HUDEP-2 (cell line): Measurements from ENCODE around the gene CSK.

Experiments
- DNase-seq, 76 experiments: peaks; one replicate each; lab custom pipeline; 2025; ENCODE audit not compliant: unreplicated experiment in 76 of 76; lab: John Stamatoyannopoulos, UW

The CSK gene

DNA sequence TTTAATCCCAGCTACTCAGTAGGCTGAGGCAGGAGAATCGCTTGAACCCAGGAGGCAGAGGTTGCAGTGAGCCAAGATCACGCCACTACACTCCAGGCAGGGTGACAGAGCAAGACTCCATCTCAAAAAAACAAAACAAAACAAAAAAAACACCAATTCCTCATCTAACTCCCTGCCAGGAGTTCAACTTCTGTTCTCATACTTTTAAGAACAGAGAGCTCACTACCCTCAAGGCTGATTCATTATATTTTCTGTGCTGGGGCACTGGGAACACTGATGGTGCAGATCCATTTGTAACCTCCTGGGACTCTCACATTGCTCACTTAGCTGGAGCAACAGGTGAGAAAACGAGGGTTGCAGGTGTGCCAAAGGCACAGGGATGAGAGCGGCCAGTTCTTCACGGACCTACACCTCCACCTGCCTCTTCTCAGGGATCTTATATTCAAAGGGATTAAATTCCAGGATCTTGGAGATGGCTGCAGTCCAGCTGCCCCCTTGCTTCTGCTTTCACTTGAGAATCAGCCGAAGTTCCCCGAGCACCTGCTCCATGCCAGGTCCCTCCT lies 12.3 kb upstream of the CSK start:
- DNase-seq, result no peak

GRCh38 chr15:74770211-74770903 lies 11.5 kb upstream of the CSK start:
- DNase-seq, result no peak

DNA sequence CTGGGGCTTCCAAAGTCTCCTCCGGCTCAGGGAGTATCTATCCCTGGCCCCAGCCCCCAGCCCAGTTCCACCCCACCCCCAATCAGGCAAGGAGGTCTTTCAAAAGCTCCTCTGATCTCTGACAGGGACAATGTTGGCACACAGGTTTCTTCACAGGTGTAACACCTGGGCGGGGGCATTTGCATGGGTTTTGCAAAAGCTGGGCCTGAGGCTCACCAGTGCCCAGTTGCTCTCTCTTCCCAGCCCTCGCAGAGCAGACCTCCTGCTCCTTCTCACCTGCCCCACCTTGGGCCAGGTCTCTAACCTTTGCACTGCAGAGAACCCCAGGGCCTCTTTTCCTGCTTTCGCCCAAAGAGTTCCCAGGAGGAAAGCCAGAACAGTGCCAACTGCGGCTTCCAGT lies 8.6 kb upstream of the CSK start:
- DNase-seq, result no peak

DNA sequence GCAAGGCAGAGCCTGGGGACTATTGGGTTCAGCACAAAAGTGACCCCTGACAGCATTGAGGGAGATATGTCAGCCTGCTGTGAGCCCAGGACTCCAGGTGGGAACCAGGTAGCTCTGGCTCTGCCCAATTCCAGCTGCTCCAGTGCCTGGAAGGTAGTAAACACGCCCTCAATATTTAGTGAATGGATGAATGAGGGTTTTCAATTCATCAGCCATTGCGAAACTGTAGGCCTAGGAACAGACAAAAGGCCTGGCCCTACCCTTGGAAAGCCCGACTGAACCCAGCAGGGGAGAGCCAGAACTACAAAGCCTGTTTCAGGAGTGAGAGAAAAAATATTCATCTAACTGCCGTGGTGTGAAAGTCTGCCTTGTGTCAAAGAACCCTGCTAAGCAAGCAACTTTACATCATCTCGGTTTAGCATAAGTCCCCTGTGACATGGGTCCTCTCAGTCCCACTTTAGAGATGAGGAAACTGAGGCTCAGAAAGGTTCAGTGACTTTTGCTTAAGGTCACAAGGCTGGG lies 8.1 kb upstream of the CSK start:
- DNase-seq, result no peak

GRCh38 chr15:74775132-74775562 lies 6.7 kb upstream of the CSK start:
- DNase-seq, result no peak

GRCh38 chr15:74775894-74776293 lies 6.0 kb upstream of the CSK start:
- no peak for DNase-seq

- DNase-seq, result no peak
These were observed 4.8 kb upstream of the CSK start for GRCh38 chr15:74776821-74777768.

GRCh38 chr15:74777769-74778598 lies 3.9 kb upstream of the CSK start:
- DNase-seq, result no peak

GRCh38 chr15:74778599-74778970 lies 3.3 kb upstream of the CSK start:
- DNase-seq, result no peak

- DNase-seq, result no peak
These were observed 2.7 kb upstream of the CSK start for GRCh38 chr15:74779162-74779648.

DNA sequence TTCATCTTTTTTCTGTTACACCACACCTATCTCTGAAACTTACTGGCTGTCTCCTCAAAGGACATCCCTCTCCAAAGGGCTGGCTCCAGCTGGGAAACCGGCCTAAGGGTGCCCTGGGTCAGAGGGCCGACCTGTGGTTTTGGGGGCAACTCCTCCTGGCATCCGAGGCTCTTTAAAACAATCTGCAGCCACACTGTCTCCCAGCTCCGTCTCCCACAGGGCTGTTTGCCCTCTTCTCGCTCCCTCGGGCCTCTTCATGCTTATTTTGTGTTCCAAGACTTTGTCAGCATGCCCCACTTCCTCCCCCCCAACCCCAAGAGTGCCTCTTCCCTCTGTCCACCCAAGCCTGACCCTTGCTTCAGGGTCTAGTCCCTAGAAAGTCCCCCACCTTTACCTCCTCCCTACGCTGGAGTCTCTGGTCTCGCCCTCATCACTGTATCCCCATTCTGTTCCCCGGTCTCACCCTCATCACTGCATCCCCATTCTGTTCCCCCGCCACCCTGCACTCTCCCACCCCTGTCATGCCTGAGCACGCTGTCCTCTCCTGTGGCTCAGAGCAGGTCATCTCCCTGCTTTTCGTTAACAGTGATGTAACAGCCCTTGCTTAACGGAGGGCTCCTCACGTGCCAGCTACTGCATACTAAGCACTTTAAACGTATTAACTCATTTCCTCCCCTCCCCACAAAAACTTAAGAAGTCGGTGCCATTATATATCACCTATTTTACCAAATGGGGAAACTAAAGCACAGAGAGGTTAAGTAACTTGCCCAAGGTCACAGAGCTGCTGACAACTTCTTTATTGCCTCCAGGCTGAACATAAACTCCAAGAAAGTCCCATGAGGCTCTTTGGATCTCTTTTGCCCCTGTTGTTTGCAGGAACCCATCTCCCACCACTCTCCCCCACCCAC lies 1.1 kb upstream of the CSK start:
- DNase-seq, result no peak

- peak in 4 of 76 experiments; percentile 7 to 19 (median 14) for DNase-seq
These were observed 585 bp downstream of the CSK start for GRCh38 chr15:74782259-74783071.

DNA sequence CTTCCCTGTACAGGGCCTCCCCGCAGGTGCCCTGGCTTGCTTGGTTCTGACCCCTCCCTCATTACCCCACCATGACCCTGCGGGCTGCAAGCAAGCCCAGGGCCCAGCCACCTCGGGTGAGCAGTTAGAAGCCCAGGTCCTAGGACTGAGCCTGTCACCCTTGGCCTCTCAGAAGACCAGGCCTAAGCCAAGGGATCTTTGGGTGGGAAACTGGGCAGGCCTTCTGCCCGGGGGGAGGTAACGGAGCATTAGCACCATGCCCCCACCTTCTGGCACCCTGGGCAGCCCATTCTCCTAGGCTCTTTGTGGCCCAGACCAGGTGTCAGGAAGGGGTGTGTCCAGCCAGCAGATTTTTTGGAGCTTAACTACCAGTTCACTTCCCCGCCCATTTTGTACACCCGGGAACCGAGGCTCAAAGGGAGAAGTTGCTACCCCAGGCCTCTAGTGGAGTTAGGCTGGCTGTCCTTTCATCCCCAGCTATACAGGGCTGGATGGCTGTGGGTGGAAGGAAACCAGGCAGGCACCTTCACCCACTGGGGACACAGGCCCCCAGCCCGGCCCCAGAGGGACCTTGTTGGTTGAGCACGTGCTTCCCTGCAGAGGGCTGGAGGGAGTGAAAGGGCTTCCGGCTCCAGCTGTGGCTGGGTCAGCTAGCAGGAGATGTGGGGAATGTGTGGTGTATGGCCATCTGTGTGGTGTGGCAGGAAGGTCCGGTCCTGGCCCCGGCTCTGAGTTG lies 1.4 kb downstream of the CSK start:
- DNase-seq, result peak in 41 of 76 experiments; percentile 4 to 67 (median 34)

DNA sequence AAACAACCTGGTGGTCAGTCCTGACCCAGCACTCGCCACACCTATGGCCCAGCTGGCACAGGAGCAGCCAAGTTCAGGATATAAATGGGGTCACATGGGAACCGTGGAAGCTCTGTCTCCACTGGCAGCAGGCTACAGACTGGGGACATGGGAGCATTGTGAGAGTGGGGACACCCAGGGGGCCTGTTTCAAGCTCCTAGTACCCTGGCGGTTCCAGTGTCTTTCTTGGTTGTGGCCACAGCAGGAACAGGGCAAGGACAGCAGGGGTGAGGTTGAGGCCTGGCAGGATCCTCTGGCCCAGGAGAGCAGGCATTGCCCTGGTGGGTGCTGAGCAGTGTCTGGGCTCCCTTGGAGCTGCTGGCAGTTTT lies 1.9 kb downstream of the CSK start:
- peak in 5 of 76 experiments; percentile 16 to 47 (median 34) for DNase-seq

DNA sequence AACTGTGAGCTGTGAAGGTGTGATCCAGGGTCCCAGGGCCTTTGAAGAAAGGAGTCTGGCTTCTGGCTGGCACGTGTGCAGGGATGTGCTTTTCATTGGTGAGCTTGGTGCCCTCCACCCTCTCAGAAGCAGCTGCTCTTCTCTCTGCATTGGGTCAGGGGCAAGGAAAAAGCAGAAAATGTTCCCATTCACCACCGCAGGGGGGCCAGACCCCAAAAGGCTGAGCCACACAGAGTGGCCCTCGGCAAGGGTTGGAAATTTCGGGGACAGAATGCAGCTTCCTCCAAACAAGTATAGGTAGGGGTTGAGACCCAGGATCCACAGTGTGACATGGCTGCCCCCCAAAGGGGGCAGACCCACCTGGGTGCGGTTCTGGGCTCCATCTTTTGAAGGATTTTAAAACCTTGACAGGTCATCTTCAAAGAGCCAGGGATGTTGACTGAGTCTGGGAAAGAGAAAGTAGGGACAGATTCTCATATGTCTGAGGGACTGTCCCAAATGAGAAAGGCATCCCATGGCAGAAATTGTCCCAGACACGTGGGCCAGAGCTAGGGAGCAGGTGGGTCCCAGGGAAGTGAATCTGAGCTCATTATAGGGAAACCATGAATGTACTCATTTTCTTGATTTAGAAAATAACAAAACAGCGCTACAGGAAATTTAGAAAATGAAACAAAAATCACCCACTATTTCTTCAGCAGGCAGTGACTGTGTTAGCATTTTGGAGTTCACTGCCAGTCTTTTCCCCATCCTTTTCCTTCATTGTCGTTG lies 2.7 kb downstream of the CSK start:
- no peak for DNase-seq

GRCh38 chr15:74785194-74786032 lies 3.5 kb downstream of the CSK start:
- DNase-seq, result no peak
